C4-2B (cell line): Measurements from ENCODE around the gene IL1RL2.

Experiments used
- H3K27ac ChIP-seq: fragments of 450-650 bp; 2 replicates; pipeline ENCODE4 v1.5.1; 2017
- CTCF ChIP-seq: fragments of 450-650 bp; conservative IDR thresholded peaks from 2 replicates; pipeline ENCODE4 v1.5.1; 2017; ENCODE audit warnings: mild to moderate bottlenecking
- ZFX ChIP-seq: fragments of 450-650 bp; IDR thresholded peaks from 2 replicates; pipeline ENCODE4 v1.6.1; 2017

IL1RL2 gene

GRCh38 chr2:102241616-102242305 is 54.9 kb downstream of the IL1RL2 start:
- no peak for TF ChIP-seq ZFX
- no peak for TF ChIP-seq CTCF

DNA sequence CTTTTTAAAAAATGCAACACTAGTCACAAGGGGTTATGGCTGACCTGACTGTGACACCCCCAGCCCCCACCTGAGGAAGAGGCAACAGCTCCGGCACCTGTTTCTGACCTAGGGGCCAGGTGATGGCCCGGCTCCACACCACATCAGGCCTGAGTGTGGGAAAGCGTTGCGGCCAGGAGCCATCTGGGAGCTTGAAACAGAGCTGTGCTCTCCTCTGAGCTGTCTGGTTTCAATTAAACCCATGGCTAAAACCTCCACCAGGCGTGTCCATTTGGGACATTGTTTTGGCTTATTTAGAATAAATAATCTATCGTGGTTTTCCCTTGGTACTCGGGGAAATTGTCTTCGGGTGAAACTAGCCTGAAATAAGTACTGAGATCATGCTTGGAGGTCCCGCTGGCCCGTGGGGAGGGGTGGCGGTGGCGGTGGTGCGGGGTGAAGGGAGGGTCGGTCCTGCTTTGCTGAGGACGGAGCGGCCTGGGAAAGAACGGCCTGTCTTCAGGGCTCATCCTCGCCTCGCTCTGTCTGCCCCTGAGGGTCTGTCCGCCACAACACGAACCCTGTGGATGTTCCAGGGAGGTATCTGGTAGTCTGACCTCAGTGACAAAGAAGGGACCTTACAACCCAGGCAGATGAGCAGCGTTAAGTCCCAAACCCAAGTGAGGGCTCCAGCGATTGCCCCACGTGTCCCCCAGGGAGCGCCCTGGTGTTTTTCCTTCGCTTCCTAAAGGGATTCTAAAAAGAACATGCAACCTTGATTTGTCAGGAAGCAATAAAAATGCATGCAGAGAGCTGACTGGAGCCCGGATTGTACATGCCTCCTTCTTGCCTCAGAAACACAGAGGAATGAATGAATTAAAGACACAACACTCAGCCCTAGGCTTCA is 58.7 kb downstream of the IL1RL2 start:
- H3K27ac ChIP-seq: no peak overlapping the region
- no peak; the same call in 1 of the 2 replicates for TF ChIP-seq CTCF
- no peak for TF ChIP-seq ZFX

More at GRCh38 chr2:102241616-102242305, 54.9 kb downstream of the IL1RL2 start:
- H3K27ac ChIP-seq: no peak overlapping the region

DNA sequence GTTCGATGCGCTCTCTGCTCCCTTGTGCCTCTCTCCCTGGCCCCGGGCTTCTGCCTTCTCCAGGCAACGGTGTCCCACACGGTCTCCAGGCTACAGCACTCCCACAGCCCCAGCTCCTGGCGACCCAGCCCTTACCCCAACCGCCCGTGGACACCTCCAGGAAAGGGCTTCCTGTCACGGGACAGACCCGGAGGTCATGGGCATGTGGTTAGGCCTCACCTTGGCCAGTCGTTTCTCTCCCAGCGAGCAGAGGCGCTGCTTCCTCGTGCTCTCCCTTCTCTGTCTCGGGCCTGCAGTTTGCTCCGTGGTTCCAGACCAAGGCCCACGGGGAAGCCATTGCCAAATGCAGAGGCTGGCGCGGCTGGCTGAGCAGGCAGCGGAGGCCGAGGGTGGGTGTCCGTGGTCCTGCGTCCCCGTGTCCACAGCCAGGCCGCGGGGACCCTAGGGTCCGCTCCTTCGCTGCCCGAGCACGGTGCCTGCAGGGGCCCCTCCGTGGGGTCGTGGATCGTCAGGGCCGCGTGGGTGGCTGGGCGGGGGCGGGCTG is 63.5 kb downstream of the IL1RL2 start:
- TF ChIP-seq ZFX: no peak
- TF ChIP-seq CTCF: no peak
- no peak overlapping the region for H3K27ac ChIP-seq

DNA sequence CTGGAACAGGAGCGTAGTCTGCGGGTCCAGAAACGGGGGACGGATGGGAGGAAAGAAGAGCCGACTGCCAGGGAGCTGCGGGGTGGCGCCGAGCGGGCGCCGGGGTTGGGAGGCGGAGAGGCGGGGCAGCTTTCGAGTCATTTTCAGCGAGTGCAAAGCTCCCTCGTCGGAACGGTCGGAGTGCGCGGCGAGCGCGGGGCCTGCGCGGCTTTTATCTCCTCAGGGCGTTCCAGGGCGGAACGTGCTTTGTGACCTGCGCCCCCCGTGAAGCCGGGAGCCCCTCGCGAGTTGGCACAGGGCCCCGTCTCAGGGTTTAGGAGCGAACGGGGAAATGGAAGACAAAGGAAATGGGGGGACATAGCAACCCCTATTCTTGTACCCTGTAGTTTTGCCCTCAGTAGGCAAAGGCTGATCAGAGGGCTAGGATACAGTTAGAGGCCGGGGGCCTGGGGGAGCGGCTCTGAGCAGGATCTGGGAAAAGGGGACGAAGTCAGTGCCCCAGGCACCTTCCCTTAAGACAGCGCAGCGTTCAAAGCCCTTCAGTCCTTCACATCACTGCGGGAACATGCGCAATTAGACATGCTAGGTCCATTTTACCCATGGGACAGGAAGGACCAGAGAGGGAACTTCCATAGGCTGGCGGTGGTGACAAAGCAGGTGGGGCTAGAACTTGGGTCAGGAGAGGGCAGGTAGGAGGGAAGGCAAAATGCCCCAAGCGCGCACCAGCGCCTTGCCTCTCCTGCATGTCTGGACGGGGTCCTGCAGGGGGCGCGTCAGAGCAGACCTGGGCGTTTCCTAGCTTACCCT is 64.4 kb downstream of the IL1RL2 start:
- H3K27ac ChIP-seq: no peak overlapping the region
- TF ChIP-seq CTCF (peak; percentile 10; the same call in 1 of the 2 replicates), ZFX (no peak)

- H3K27ac ChIP-seq: no peak overlapping the region
- TF ChIP-seq CTCF (peak; percentile 6; the same call in 1 of the 2 replicates), ZFX (no peak)
These were observed 65.0 kb downstream of the IL1RL2 start for GRCh38 chr2:102251849-102252203.

- TF ChIP-seq ZFX (no peak), CTCF (no peak)
- no peak overlapping the region for H3K27ac ChIP-seq
These were observed 65.4 kb downstream of the IL1RL2 start for GRCh38 chr2:102252236-102252635.
